ENCODE results near the gene RPL32.
"Not testable (repeated sequence)": the region's sequence is repeated elsewhere in the genome, so short reads cannot be mapped to it uniquely, and the experiment has no call there.

The RPL32 gene
- total RNA-seq: 178 to 328 (median 260) reads per million in 18 experiments

GRCh38 chr3:12841149-12841969 lies at the start of gene RPL32:
TSS of gene RPL32 (minus strand) at chr3:12841565. CDS start at chr3:12840237, 1,328 bp downstream.
- peak; percentile 97 for DNase-seq

GRCh38 chr3:12890610-12891390 lies 49.4 kb upstream of the RPL32 start:
- DNase-seq: no peak

- no peak for DNase-seq
Measured at GRCh38 chr3:12886736-12887135, 45.4 kb upstream of the RPL32 start.

- no peak for DNase-seq
Measured at GRCh38 chr3:12886106-12886679, 44.8 kb upstream of the RPL32 start.

GRCh38 chr3:12885583-12885930 lies 44.2 kb upstream of the RPL32 start:
- DNase-seq: no peak

- DNase-seq: no peak
Measured at GRCh38 chr3:12884790-12885582, 43.6 kb upstream of the RPL32 start.

- DNase-seq: no peak
Measured at GRCh38 chr3:12884186-12884680, 42.9 kb upstream of the RPL32 start.

- DNase-seq: no peak
Measured at GRCh38 chr3:12882336-12883310, 41.3 kb upstream of the RPL32 start.

- not testable (repeated sequence) for DNase-seq
Measured at GRCh38 chr3:12881858-12882257, 40.5 kb upstream of the RPL32 start.

- no peak for DNase-seq
Measured at GRCh38 chr3:12879191-12879815, 37.9 kb upstream of the RPL32 start.

GRCh38 chr3:12878758-12879157 lies 37.4 kb upstream of the RPL32 start:
- not testable (repeated sequence) for DNase-seq

- no peak for DNase-seq
Measured at GRCh38 chr3:12878141-12878574, 36.8 kb upstream of the RPL32 start.

GRCh38 chr3:12877040-12877439 lies 35.7 kb upstream of the RPL32 start:
- no peak for DNase-seq

- no peak for DNase-seq
Measured at GRCh38 chr3:12875857-12876836, 34.8 kb upstream of the RPL32 start.

GRCh38 chr3:12871404-12871983 lies 30.1 kb upstream of the RPL32 start:
- DNase-seq: no peak

- DNase-seq: peak; percentile 48 to 67
Measured at GRCh38 chr3:12870942-12871341, 29.6 kb upstream of the RPL32 start.

- peak in 1 of 2 donors; percentile 2 for DNase-seq
Measured at GRCh38 chr3:12869035-12869621, 27.8 kb upstream of the RPL32 start.
